ENCODE results near the gene THUMPD3. TPM values are rescaled to one million over a fixed set of nuclear protein-coding genes. Genes with fewer than 3 reads are reported as not detected.

Gene THUMPD3
- total and polyA plus RNA-seq, 3 donors from 2014 or later, result 55.0 to 140 (median 76.1) TPM

GRCh38 chr3:9387322-9387655 lies 24.4 kb downstream of the THUMPD3 start:
- intact Hi-C loops (cut with DNase I; ENCODE audit: low total_unique reads), result no loop called here
- Histone ChIP-seq H3K27me3 (no peaks in the 10 kb centered on the region), H3K36me3 (ENCODE audit: low read depth, missing control alignments) (no peaks in the 10 kb centered on the region), H3K9me3 (no peaks in the 10 kb centered on the region), H3K27ac (no peak overlapping the region), H3K4me1 (no peaks in the 10 kb centered on the region), H3K4me3 (no peak overlapping the region)
- no peak for DNase-seq
- TF ChIP-seq CTCF (IDR thresholded peaks at IDR 0.05) (no peak), POLR2A (IDR thresholded peaks at IDR 0.05) (no peak)
- 82% methylated on average over 2 of the region's 2 CpGs for WGBS, 2 donors

- Histone ChIP-seq H3K27me3 (no peaks in the 10 kb centered on the region), H3K36me3 (ENCODE audit: low read depth, missing control alignments) (no peaks in the 10 kb centered on the region), H3K4me1 (no peaks in the 10 kb centered on the region), H3K4me3 (no peak overlapping the region), H3K27ac (no peak overlapping the region), H3K9me3 (no peaks in the 10 kb centered on the region)
- TF ChIP-seq CTCF (IDR thresholded peaks at IDR 0.05) (no peak), POLR2A (IDR thresholded peaks at IDR 0.05) (no peak)
- no peak for DNase-seq
- WGBS, 2 donors, result 82 to 85% methylated on average over 2 of the region's 2 CpGs
- intact Hi-C loops (cut with DNase I; ENCODE audit: low total_unique reads), result no loop called here
These were observed 25.3 kb downstream of the THUMPD3 start for GRCh38 chr3:9388142-9388541.

- no peak overlapping the region for H3K27ac ChIP-seq
- TF ChIP-seq CTCF (IDR thresholded peaks at IDR 0.05), result no peak
- no peak for TF ChIP-seq POLR2A (IDR thresholded peaks at IDR 0.05)
- no peaks in the 10 kb centered on the region for H3K36me3 ChIP-seq (ENCODE audit: low read depth, missing control alignments)
- intact Hi-C loops (cut with DNase I; ENCODE audit: low total_unique reads), result no loop called here
- no peaks in the 10 kb centered on the region for H3K4me1 ChIP-seq
- H3K9me3 ChIP-seq, result no peaks in the 10 kb centered on the region
- H3K27me3 ChIP-seq, result no peaks in the 10 kb centered on the region
- WGBS, 2 donors, result 85 to 87% methylated on average over 5 of the region's 5 CpGs
- DNase-seq, result no peak
- H3K4me3 ChIP-seq, result no peak overlapping the region
These were observed 25.9 kb downstream of the THUMPD3 start for GRCh38 chr3:9388562-9389272.

- no peak overlapping the region for H3K4me3 ChIP-seq
- intact Hi-C loops (cut with DNase I; ENCODE audit: low total_unique reads), result no loop called here
- peaks cover 5% of the 10 kb centered on the region for H3K4me1 ChIP-seq
- no peak overlapping the region for H3K27ac ChIP-seq
- 93 to 95% methylated on average over 5 of the region's 5 CpGs for WGBS, 2 donors
- H3K36me3 ChIP-seq (ENCODE audit: low read depth, missing control alignments), result no peaks in the 10 kb centered on the region
- no peaks in the 10 kb centered on the region for H3K9me3 ChIP-seq
- no peaks in the 10 kb centered on the region for H3K27me3 ChIP-seq
- no peak for DNase-seq
- TF ChIP-seq POLR2A (IDR thresholded peaks at IDR 0.05) (no peak), CTCF (IDR thresholded peaks at IDR 0.05) (no peak)
These were observed 27.5 kb downstream of the THUMPD3 start for GRCh38 chr3:9390265-9390888.

GRCh38 chr3:9392041-9392440 lies 29.2 kb downstream of the THUMPD3 start:
- no peak overlapping the region for H3K4me3 ChIP-seq
- H3K4me1 ChIP-seq, result peaks cover 9% of the 10 kb centered on the region
- WGBS, 2 donors, result 15 to 21% methylated on average over 1 of the region's 1 CpG
- intact Hi-C loops (cut with DNase I; ENCODE audit: low total_unique reads), result no loop called here
- H3K36me3 ChIP-seq (ENCODE audit: low read depth, missing control alignments), result no peaks in the 10 kb centered on the region
- H3K9me3 ChIP-seq, result no peaks in the 10 kb centered on the region
- DNase-seq, result no peak
- TF ChIP-seq POLR2A (IDR thresholded peaks at IDR 0.05) (no peak), CTCF (IDR thresholded peaks at IDR 0.05) (no peak)
- no peak overlapping the region for H3K27ac ChIP-seq
- H3K27me3 ChIP-seq, result no peaks in the 10 kb centered on the region
